ENCODE measurements around the gene SLC37A2.

GRCh38 chr11:125102025-125102424, 38.9 kb downstream of the SLC37A2 start:
- TF ChIP-seq SMC3 (IDR thresholded peaks at IDR 0.05; ENCODE audit: low read length), result no peak
- no peak for TF ChIP-seq CEBPB (IDR thresholded peaks at IDR 0.05; ENCODE audit: borderline replicate concordance, low read depth, low read length)
- TF ChIP-seq ZNF788 (CRISPR knock-in tag; IDR thresholded peaks at IDR 0.05; ENCODE audit: borderline replicate concordance), result no peak
- TF ChIP-seq ZNF280D (CRISPR knock-in tag; IDR thresholded peaks at IDR 0.05), result no peak
- TF ChIP-seq ZNF501 (CRISPR knock-in tag; IDR thresholded peaks at IDR 0.05), result no peak
- TF ChIP-seq CTCF (CRISPR knock-in tag; IDR thresholded peaks at IDR 0.05), result no peak
- no peak for TF ChIP-seq EZH2 (conservative IDR thresholded peaks at IDR 0.05; ENCODE audit: low read depth, low read length)
- no peak for TF ChIP-seq ZNF274 (CRISPR knock-in tag; IDR thresholded peaks at IDR 0.05)
- TF ChIP-seq ZC3H13 (CRISPR knock-in tag; IDR thresholded peaks at IDR 0.05), result no peak
- no peak for TF ChIP-seq GTF2F1 (IDR thresholded peaks at IDR 0.05; ENCODE audit: low read length)
